ENCODE data around the gene HERPUD2. TPM values are rescaled to one million over a fixed set of nuclear protein-coding genes. Genes with fewer than 3 reads are reported as not detected.

The HERPUD2 gene
- total RNA-seq: 10 to 100 TPM; 20.2 to 24.2 TPM

DNA sequence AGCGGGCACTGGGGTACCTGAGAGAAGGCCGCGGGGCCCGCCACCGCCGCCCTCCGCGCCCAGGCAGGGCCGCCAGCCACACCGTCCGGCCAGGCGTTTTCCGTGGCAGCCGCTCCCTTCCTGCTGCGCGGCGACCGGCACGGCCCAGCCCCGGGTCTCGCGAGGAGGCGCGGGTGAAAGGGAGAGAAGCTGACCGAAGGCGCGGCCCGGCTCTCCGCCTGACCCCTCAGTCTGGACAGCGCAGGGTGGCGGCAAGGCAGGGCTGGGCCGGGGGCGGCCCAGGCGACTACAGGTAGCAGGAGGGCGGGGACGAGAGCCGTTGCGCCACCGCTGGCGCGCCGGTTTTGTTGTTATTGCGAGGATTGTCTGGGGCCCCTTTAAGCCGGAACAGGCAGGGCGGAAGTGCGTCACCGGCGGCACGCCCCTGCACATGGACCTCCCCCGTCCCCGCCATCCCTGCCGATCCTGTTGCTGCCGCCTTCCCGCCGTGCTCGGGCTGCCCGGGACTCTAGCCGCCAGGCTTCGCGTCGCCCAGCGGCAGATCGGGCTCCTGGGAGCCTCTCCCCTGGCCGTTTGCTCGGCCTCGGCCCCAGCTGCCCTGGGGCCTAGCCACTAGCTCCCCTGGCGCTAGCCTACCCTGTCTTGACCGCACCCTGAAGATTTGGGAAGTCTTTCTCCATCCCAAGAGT, at the start of gene HERPUD2:
Gene HERPUD2 (minus strand): TSS at position 352 of the 689 bp plus-strand sequence. CDS start 805 bp downstream, outside the sequence.
- Histone ChIP-seq H3K36me3 (no peaks in the 10 kb centered on the region), H3K27ac (peak within 1 kb of the TSS; percentile 99), H3K27me3 (no peaks in the 10 kb centered on the region), H3K4me1 (peaks cover 4% of the 10 kb centered on the region), H3K9me3 (no peaks in the 10 kb centered on the region), H3K4me3 (peak within 1 kb of the TSS; percentile 94), H3K9ac (ENCODE audit: low read depth in 2 of 2, low read length in 2 of 2) (peak within 1 kb of the TSS; percentile 96 to 100)
- DNase-seq: peak; percentile 97
- TF ChIP-seq, protein P1, sequence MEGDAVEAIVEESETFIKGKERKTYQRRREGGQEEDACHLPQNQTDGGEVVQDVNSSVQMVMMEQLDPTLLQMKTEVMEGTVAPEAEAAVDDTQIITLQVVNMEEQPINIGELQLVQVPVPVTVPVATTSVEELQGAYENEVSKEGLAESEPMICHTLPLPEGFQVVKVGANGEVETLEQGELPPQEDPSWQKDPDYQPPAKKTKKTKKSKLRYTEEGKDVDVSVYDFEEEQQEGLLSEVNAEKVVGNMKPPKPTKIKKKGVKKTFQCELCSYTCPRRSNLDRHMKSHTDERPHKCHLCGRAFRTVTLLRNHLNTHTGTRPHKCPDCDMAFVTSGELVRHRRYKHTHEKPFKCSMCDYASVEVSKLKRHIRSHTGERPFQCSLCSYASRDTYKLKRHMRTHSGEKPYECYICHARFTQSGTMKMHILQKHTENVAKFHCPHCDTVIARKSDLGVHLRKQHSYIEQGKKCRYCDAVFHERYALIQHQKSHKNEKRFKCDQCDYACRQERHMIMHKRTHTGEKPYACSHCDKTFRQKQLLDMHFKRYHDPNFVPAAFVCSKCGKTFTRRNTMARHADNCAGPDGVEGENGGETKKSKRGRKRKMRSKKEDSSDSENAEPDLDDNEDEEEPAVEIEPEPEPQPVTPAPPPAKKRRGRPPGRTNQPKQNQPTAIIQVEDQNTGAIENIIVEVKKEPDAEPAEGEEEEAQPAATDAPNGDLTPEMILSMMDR (IDR thresholded peaks at IDR 0.05): no peak
- intact Hi-C loops (cut with DNase I): no loop called here

- DNase-seq: no peak
- H3K9ac ChIP-seq (ENCODE audit: low read depth in 2 of 2, low read length in 2 of 2): no peak overlapping the region
- no peaks in the 10 kb centered on the region for H3K27me3 ChIP-seq
- no peaks in the 10 kb centered on the region for H3K36me3 ChIP-seq
- no peaks in the 10 kb centered on the region for H3K9me3 ChIP-seq
- no peaks in the 10 kb centered on the region for H3K4me1 ChIP-seq
- H3K27ac ChIP-seq: no peak overlapping the region
- TF ChIP-seq, protein P1 (IDR thresholded peaks at IDR 0.05): no peak
- intact Hi-C loops (cut with DNase I): no loop called here
- no peak overlapping the region for H3K4me3 ChIP-seq
These were observed 44.0 kb upstream of the HERPUD2 start for GRCh38 chr7:35738889-35739288.

- no peak overlapping the region for H3K27ac ChIP-seq
- no peaks in the 10 kb centered on the region for H3K4me1 ChIP-seq
- no peak overlapping the region for H3K9ac ChIP-seq (ENCODE audit: low read depth in 2 of 2, low read length in 2 of 2)
- DNase-seq: no peak
- H3K4me3 ChIP-seq: no peak overlapping the region
- no peaks in the 10 kb centered on the region for H3K9me3 ChIP-seq
- H3K36me3 ChIP-seq: no peaks in the 10 kb centered on the region
- H3K27me3 ChIP-seq: no peaks in the 10 kb centered on the region
- intact Hi-C loops (cut with DNase I): no loop called here
- TF ChIP-seq, protein P1 (IDR thresholded peaks at IDR 0.05): no peak
These were observed 41.8 kb upstream of the HERPUD2 start for GRCh38 chr7:35736725-35737124.

GRCh38 chr7:35735396-35735795, 40.5 kb upstream of the HERPUD2 start:
- Histone ChIP-seq H3K27me3 (no peaks in the 10 kb centered on the region), H3K4me1 (no peaks in the 10 kb centered on the region), H3K9ac (ENCODE audit: low read depth in 2 of 2, low read length in 2 of 2) (no peak overlapping the region), H3K27ac (no peak overlapping the region), H3K36me3 (no peaks in the 10 kb centered on the region), H3K4me3 (no peak overlapping the region), H3K9me3 (no peaks in the 10 kb centered on the region)
- intact Hi-C loops (cut with DNase I): no loop called here
- TF ChIP-seq, protein P1 (IDR thresholded peaks at IDR 0.05): no peak
- no peak for DNase-seq

DNA sequence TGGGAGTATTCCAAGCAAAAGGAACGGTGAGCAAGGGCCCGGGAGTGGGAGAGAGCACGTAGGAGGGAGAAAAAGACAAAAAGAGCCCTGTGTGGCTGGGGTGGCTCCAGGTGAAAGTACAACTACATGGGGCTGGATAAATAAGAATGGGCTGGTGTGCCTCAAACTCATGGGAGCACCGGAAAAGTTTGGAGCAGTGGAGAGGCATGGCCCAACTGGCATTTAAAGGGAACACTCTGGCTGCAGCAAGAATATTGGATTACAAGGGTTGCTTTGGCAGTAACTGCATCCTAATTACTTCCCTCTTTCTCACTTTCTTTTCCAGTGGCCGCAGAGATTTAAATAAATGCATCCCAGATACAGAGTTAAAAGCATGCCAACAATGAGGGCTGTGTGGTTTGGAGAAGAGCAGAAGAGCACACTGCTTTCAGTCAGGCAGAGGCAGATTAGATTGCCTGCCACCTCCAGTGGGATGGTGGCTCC, 39.1 kb upstream of the HERPUD2 start:
- no peak overlapping the region for H3K4me3 ChIP-seq
- no peaks in the 10 kb centered on the region for H3K4me1 ChIP-seq
- no peak overlapping the region for H3K9ac ChIP-seq (ENCODE audit: low read depth in 2 of 2, low read length in 2 of 2)
- no peaks in the 10 kb centered on the region for H3K27me3 ChIP-seq
- no peak overlapping the region for H3K27ac ChIP-seq
- H3K9me3 ChIP-seq: no peaks in the 10 kb centered on the region
- H3K36me3 ChIP-seq: no peaks in the 10 kb centered on the region
- DNase-seq: no peak
- intact Hi-C loops (cut with DNase I): no loop called here
- TF ChIP-seq, protein P1 (IDR thresholded peaks at IDR 0.05): no peak

All from colonic mucosa (tissue), 4 donors.